ENCODE measurements around the gene ARMH1. TPM values are rescaled to one million over a fixed set of nuclear protein-coding genes. Genes with fewer than 3 reads are reported as not detected.

Gene ARMH1
- total RNA-seq, 6 donors from 2014 or later: 4.6 to 29.3 (median 13.0) TPM

- DNase-seq: no peak
- no peaks in the 10 kb centered on the region for H3K9me3 ChIP-seq
- peaks cover 0 to 8% (median 6%) of the 10 kb centered on the region in 4 donors for H3K4me1 ChIP-seq
- ATAC-seq (ENCODE audit: low FRiP score in 2 of 2): no peak
- peaks cover 0 to 15% (median 6%) of the 10 kb centered on the region in 4 donors for H3K36me3 ChIP-seq
- no peak overlapping the region for H3K27ac ChIP-seq
- 85 to 100% methylated on average over 4 of the region's 4 CpGs for WGBS, 2 donors
- H3K4me3 ChIP-seq: no peak overlapping the region
- TF ChIP-seq EP300 (IDR thresholded peaks at IDR 0.05): no peak
- no peaks in the 10 kb centered on the region for H3K27me3 ChIP-seq
These were observed 14.9 kb upstream of the ARMH1 start for GRCh38 chr1:44659566-44659965.

GRCh38 chr1:44660176-44660575 lies 14.3 kb upstream of the ARMH1 start:
- TF ChIP-seq POLR2AphosphoS5 (IDR thresholded peaks at IDR 0.05) (no peak), CTCF (IDR thresholded peaks at IDR 0.05) (no peak), POLR2A (IDR thresholded peaks at IDR 0.05) (no peak), EP300 (IDR thresholded peaks at IDR 0.05) (no peak)
- WGBS, 2 donors: 32 to 50% methylated on average over 5 to 8 of the region's 9 CpGs
- Histone ChIP-seq H3K9me3 (no peaks in the 10 kb centered on the region), H3K36me3 (peaks cover 0 to 9% (median 3%) of the 10 kb centered on the region in 4 donors), H3K27me3 (no peaks in the 10 kb centered on the region), H3K4me1 (peaks cover 0 to 8% (median 6%) of the 10 kb centered on the region in 4 donors), H3K27ac (no peak overlapping the region), H3K4me3 (no peak overlapping the region)
- ATAC-seq (ENCODE audit: low FRiP score in 2 of 2) (no peak), DNase-seq (peak; percentile 68 to 78)

GRCh38 chr1:44661781-44662682 lies 12.5 kb upstream of the ARMH1 start:
- Histone ChIP-seq H3K27me3 (no peaks in the 10 kb centered on the region), H3K4me3 (no peak overlapping the region), H3K4me1 (peaks cover 0 to 8% (median 6%) of the 10 kb centered on the region in 4 donors), H3K36me3 (peaks cover 0 to 9% (median 1%) of the 10 kb centered on the region in 4 donors), H3K27ac (no peak overlapping the region), H3K9me3 (no peaks in the 10 kb centered on the region)
- DNase-seq (peak in 1 of 2 donors; percentile 50), ATAC-seq (ENCODE audit: low FRiP score in 2 of 2) (no peak)
- 55 to 71% methylated on average over 10 to 15 of the region's 15 CpGs for WGBS, 2 donors
- no peak for TF ChIP-seq POLR2AphosphoS5 (IDR thresholded peaks at IDR 0.05)
- no peak for TF ChIP-seq EP300 (IDR thresholded peaks at IDR 0.05)
- no peak for TF ChIP-seq POLR2A (IDR thresholded peaks at IDR 0.05)
- TF ChIP-seq CTCF (IDR thresholded peaks at IDR 0.05): no peak

GRCh38 chr1:44662683-44663030 lies 11.9 kb upstream of the ARMH1 start:
- Histone ChIP-seq H3K36me3 (peaks cover 0 to 9% (median 1%) of the 10 kb centered on the region in 4 donors), H3K27ac (no peak overlapping the region), H3K27me3 (no peaks in the 10 kb centered on the region), H3K4me3 (no peak overlapping the region), H3K9me3 (no peaks in the 10 kb centered on the region), H3K4me1 (peaks cover 0 to 8% (median 6%) of the 10 kb centered on the region in 4 donors)
- ATAC-seq (ENCODE audit: low FRiP score in 2 of 2) (no peak), DNase-seq (no peak)
- TF ChIP-seq EP300 (IDR thresholded peaks at IDR 0.05) (no peak), POLR2A (IDR thresholded peaks at IDR 0.05) (no peak), POLR2AphosphoS5 (IDR thresholded peaks at IDR 0.05) (no peak), CTCF (IDR thresholded peaks at IDR 0.05) (no peak)
- 90 to 100% methylated on average over 2 to 5 of the region's 5 CpGs for WGBS, 2 donors

- no peak overlapping the region for H3K4me3 ChIP-seq
- TF ChIP-seq POLR2AphosphoS5 (IDR thresholded peaks at IDR 0.05): no peak
- H3K27me3 ChIP-seq: no peaks in the 10 kb centered on the region
- ATAC-seq (ENCODE audit: low FRiP score in 2 of 2) (no peak), DNase-seq (no peak)
- H3K27ac ChIP-seq: no peak overlapping the region
- peaks cover 0 to 8% (median 6%) of the 10 kb centered on the region in 4 donors for H3K4me1 ChIP-seq
- H3K36me3 ChIP-seq: peaks cover 0 to 9% (median 1%) of the 10 kb centered on the region in 4 donors
- H3K9me3 ChIP-seq: no peaks in the 10 kb centered on the region
- WGBS, 2 donors: 93 to 95% methylated on average over 5 of the region's 5 CpGs
These were observed 11.1 kb upstream of the ARMH1 start for GRCh38 chr1:44663417-44663816.
